Right lobe of liver (tissue), 4 donors: ENCODE results near the gene TPM4.

Experiments
- CTCF ChIP-seq, 4 donors: fragments of 200-600 bp in 3 of 4; fragments of 450-650 bp in 1 of 4; IDR thresholded peaks; one replicate each; pipeline versions ENCODE4 v1.5.1 to v1.8.0; 2016 to 2022; ENCODE audit warnings: antibody characterized with exemption in 4 of 4, mild to moderate bottlenecking in 2 of 4
- POLR2A ChIP-seq: fragments of 450-650 bp; IDR thresholded peaks from one replicate; pipeline ENCODE4 v1.6.1; 2017; ENCODE audit warnings: antibody characterized with exemption, mild to moderate bottlenecking
- donor health status: DM: no; HTN: no; CAD: no.
- donor health status: DM: no; HTN: no; CAD: no.
- donor health status: DM: no; HTN: yes; CAD: no.

- no peak for TF ChIP-seq CTCF (IDR thresholded peaks at IDR 0.05)
- TF ChIP-seq POLR2A, result no peak
Observed at GRCh38 chr19:16051254-16052025, 24.9 kb upstream of the TPM4 start.
